Measurements from ENCODE around the gene ZNF615. TPM values are rescaled to one million over a fixed set of nuclear protein-coding genes. Genes with fewer than 3 reads are reported as not detected.
A peak's percentile ranks its signal among the peaks of the same experiment; 100 is the strongest.
"Not testable (repeated sequence)": the region's sequence is repeated elsewhere in the genome, so short reads cannot be mapped to it uniquely, and the experiment has no call there.

Gene ZNF615
- 10 to 100 TPM in 1 of 2 donors, 1 to 10 TPM in 1; 4.7 to 19.8 TPM for total RNA-seq

DNA sequence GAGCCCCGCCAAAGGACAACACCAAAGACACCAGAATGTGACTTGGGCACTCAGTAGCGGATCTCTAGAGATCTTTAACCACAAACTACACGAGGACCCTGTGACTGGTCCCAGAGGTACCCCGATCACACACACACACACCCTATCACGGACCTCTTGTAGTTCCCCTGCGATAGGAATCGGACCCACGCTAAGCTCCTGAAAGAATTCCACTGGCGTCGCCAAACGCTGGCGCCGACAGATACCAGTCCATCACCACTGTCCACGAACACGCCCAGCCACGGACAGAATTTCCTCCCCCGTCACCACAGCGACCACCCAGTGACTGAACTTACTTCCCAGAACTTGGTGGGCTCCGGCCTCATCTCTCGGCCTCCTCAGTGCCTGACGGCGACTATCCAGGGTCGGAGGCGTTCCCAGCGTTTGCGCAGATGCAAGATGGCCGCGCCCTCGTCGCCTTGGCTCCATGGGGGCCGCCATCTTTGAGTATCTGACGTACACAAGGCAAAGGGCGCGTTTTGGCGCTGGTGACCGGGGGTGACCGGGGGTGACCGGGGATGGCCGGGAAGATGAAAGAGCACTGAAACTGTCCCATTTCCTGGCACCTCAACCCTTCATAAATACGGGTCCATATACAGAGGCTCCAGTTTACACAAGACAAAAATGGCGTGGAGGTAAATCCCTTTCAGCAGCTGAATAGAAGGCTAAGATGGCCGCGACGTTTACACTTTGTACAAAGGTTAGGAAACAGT lies at the start of gene ZNF615:
ZNF615 (minus strand) TSS at position 406 of the 752 bp plus-strand sequence. CDS start 4,500 bp downstream, outside the sequence.
- H3K27ac ChIP-seq: peak within 1 kb of the TSS; percentile 83 to 87
- peaks cover 14% of the 10 kb centered on the region for H3K36me3 ChIP-seq
- H3K4me3 ChIP-seq: peak within 1 kb of the TSS; percentile 95
- H3K27me3 ChIP-seq (replicated peaks; ENCODE audit: insufficient read depth): no peaks in the 10 kb centered on the region
- TF ChIP-seq, protein P1, sequence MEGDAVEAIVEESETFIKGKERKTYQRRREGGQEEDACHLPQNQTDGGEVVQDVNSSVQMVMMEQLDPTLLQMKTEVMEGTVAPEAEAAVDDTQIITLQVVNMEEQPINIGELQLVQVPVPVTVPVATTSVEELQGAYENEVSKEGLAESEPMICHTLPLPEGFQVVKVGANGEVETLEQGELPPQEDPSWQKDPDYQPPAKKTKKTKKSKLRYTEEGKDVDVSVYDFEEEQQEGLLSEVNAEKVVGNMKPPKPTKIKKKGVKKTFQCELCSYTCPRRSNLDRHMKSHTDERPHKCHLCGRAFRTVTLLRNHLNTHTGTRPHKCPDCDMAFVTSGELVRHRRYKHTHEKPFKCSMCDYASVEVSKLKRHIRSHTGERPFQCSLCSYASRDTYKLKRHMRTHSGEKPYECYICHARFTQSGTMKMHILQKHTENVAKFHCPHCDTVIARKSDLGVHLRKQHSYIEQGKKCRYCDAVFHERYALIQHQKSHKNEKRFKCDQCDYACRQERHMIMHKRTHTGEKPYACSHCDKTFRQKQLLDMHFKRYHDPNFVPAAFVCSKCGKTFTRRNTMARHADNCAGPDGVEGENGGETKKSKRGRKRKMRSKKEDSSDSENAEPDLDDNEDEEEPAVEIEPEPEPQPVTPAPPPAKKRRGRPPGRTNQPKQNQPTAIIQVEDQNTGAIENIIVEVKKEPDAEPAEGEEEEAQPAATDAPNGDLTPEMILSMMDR (IDR thresholded peaks at IDR 0.05): no peak
- peaks cover 17% of the 10 kb centered on the region for H3K9me3 ChIP-seq
- DNase-seq (ENCODE audit: low spot score): peak; percentile 65
- ATAC-seq (ENCODE audit: insufficient number of reproducible peaks, low FRiP score, low read depth): peak; percentile 77
- H3K4me1 ChIP-seq (ENCODE audit: control insufficient read depth in 1 of 2, low read depth in 2 of 2): peaks cover 3 to 11% of the 10 kb centered on the region in 2 donors

DNA sequence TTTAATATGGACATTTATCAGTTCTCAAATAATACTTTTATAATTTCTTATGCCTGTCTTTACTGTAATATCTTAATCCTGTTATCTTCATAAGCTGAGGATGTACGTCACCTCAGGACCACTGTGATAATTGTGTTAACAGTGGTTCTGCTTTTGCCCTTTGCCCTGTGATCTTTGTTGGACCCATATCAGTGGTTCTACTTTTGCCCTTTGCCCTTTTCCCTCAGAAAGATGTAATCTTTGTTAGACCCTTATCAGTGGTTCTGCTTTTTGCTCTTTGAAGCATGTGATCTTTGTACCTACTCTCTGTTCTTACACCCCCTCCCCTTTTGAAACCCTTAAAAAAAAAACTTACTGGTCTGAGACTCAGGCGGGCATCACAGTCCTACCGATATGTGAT lies 48.5 kb upstream of the ZNF615 start:
- H3K27ac ChIP-seq; ATAC-seq (ENCODE audit: insufficient number of reproducible peaks, low FRiP score, low read depth); H3K4me3 ChIP-seq; H3K36me3 ChIP-seq; H3K27me3 ChIP-seq (replicated peaks; ENCODE audit: insufficient read depth); DNase-seq (ENCODE audit: low spot score); H3K4me1 ChIP-seq (ENCODE audit: control insufficient read depth in 1 of 2, low read depth in 2 of 2): not testable (repeated sequence)
- peaks cover 80% of the 10 kb centered on the region for H3K9me3 ChIP-seq

DNA sequence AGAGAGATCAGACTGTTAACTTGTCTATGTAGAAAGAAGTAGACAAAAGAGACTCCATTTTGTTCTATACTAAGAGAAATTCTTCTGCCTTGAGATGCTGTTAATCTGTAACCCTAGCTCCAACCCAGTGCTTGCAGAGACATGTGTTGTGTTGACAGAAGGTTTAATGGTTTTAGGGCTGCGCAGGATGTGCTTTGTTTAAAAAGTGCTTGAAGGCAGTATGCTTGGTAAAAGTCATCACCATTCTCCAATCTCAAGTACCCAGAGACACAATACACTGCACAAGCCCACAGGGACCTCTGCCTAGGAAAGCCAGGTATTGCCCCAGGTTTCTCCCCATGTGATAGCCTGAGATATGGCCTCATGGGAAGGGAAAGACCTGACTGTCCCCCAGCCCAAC lies 43.7 kb upstream of the ZNF615 start:
- H3K4me1 ChIP-seq (ENCODE audit: control insufficient read depth in 1 of 2, low read depth in 2 of 2); H3K27me3 ChIP-seq (replicated peaks; ENCODE audit: insufficient read depth); ATAC-seq (ENCODE audit: insufficient number of reproducible peaks, low FRiP score, low read depth); H3K4me3 ChIP-seq; H3K36me3 ChIP-seq; H3K27ac ChIP-seq; DNase-seq (ENCODE audit: low spot score): not testable (repeated sequence)
- peaks cover 48% of the 10 kb centered on the region for H3K9me3 ChIP-seq

DNA sequence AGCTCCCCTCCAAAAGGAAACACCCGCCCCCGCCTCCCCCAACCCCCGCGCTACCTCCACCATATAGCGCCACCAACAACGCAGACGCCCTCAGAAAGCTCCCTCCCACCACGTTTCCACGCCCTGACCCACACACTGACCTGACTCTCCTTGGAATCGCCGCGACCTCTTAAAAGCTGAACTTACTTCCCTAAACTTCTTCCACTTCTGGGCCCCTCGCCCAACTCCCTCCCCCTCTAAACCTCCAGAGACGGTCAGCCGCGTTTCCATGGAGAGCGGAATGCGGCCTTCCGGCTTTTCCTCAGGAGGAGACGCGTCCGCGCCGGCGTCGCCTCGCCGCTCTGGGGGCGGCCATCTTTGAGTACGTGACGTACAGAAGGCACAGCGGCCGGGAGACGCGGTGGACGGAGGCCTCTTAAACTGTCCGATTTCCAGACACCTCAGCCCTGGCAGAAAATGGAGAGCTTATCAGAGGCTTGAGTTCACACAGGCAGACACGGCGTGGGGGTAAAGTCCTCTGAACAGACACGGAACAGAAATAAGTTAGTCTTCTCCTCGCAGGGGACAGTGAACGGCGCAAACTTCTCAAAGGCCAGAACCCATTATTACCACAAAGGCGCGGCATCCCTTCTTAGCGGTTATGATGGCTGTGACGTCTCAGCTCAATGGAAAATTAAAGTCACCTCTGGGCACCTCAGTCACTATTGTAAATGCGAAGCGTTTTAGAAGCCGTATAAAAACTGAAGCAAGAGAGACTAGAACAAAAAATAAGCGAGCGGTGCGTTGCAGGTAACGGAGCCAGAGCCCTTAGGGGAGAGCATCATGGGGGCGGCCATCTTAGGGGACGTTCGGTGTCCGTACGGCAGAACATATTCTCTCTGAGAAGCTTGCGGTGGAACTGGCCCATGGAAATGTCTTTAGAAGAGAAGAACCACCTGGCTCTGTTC lies 40.8 kb upstream of the ZNF615 start, which contains the start of gene ZNF432:
ZNF432 (minus strand) TSS at position 284 of the 947 bp plus-strand sequence. CDS start 1,970 bp downstream, outside the sequence.
- Histone ChIP-seq H3K9me3 (peaks cover 34% of the 10 kb centered on the region), H3K27ac (peak within 1 kb of the TSS; percentile 93 to 94), H3K36me3 (peaks cover 17% of the 10 kb centered on the region), H3K27me3 (replicated peaks; ENCODE audit: insufficient read depth) (no peaks in the 10 kb centered on the region), H3K4me1 (ENCODE audit: control insufficient read depth in 1 of 2, low read depth in 2 of 2) (no peaks in the 10 kb centered on the region), H3K4me3 (peak within 1 kb of the TSS; percentile 82)
- TF ChIP-seq, protein P1 (IDR thresholded peaks at IDR 0.05): no peak
- ATAC-seq (ENCODE audit: insufficient number of reproducible peaks, low FRiP score, low read depth) (peak; percentile 98), DNase-seq (ENCODE audit: low spot score) (peak; percentile 76)

DNA sequence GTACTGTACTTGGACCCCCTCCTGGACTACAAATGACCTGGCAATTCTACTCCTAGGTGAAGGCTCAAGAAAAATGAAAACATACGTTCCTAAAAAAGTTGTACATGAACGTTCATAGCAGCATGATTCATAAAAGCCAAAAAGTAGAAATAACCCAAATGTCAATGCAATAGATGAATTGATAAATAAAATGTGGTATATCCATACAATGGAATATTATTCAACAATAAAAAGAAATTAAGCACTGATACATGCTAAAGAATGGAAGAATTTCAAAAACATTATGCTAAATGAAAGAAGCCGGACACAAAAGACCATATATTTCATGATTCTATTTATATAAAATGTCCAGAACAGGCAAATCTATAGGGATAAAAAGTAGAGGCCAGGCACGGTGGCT lies 31.2 kb upstream of the ZNF615 start:
- Histone ChIP-seq H3K4me3 (no peak overlapping the region), H3K9me3 (peaks cover 74% of the 10 kb centered on the region), H3K27me3 (replicated peaks; ENCODE audit: insufficient read depth) (no peaks in the 10 kb centered on the region), H3K4me1 (ENCODE audit: control insufficient read depth in 1 of 2, low read depth in 2 of 2) (no peaks in the 10 kb centered on the region), H3K36me3 (peaks cover 83% of the 10 kb centered on the region), H3K27ac (no peak overlapping the region)
- ATAC-seq (ENCODE audit: insufficient number of reproducible peaks, low FRiP score, low read depth) (no peak), DNase-seq (ENCODE audit: low spot score) (no peak)
- TF ChIP-seq, protein P1 (IDR thresholded peaks at IDR 0.05): no peak
